ENCODE data around the gene ZFYVE1.

DNA sequence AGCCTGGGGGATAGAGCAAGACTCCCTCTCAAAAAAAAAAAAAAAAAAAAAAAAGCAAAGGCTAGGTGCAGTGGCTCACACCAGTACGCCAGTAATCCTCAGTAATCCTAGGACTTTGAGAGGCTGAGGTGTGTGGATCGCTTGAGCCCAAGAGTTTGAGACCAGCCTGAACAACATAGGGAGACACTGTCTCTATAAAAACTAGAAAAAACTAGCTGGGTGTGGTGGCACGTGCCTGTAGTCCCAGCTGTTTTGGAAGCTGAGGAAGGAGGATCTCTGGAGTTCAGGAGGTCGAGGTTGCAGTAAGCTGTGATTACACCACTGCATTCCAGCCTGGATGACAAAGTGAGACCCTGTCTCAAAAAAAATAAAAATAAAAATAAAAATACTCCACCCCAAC, 22.5 kb upstream of the ZFYVE1 start:
- TF ChIP-seq, protein P1, sequence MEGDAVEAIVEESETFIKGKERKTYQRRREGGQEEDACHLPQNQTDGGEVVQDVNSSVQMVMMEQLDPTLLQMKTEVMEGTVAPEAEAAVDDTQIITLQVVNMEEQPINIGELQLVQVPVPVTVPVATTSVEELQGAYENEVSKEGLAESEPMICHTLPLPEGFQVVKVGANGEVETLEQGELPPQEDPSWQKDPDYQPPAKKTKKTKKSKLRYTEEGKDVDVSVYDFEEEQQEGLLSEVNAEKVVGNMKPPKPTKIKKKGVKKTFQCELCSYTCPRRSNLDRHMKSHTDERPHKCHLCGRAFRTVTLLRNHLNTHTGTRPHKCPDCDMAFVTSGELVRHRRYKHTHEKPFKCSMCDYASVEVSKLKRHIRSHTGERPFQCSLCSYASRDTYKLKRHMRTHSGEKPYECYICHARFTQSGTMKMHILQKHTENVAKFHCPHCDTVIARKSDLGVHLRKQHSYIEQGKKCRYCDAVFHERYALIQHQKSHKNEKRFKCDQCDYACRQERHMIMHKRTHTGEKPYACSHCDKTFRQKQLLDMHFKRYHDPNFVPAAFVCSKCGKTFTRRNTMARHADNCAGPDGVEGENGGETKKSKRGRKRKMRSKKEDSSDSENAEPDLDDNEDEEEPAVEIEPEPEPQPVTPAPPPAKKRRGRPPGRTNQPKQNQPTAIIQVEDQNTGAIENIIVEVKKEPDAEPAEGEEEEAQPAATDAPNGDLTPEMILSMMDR (IDR thresholded peaks at IDR 0.05): no peak
- TF ChIP-seq RAD21 (conservative IDR thresholded peaks at IDR 0.05 in 1 of 2, IDR thresholded peaks at IDR 0.05 in 1 of 2) (no peak), RNF2 (IDR thresholded peaks at IDR 0.05; ENCODE audit: borderline replicate concordance, low read depth) (no peak), MYC (IDR thresholded peaks at IDR 0.05; ENCODE audit: borderline replicate concordance, low read length) (no peak), CHD4 (IDR thresholded peaks at IDR 0.05; ENCODE audit: borderline replicate concordance) (no peak), POLR2A (IDR thresholded peaks at IDR 0.05; ENCODE audit: low read length) (no peak), JUN (IDR thresholded peaks at IDR 0.05) (no peak)
- TF ChIP-seq, protein P2, sequence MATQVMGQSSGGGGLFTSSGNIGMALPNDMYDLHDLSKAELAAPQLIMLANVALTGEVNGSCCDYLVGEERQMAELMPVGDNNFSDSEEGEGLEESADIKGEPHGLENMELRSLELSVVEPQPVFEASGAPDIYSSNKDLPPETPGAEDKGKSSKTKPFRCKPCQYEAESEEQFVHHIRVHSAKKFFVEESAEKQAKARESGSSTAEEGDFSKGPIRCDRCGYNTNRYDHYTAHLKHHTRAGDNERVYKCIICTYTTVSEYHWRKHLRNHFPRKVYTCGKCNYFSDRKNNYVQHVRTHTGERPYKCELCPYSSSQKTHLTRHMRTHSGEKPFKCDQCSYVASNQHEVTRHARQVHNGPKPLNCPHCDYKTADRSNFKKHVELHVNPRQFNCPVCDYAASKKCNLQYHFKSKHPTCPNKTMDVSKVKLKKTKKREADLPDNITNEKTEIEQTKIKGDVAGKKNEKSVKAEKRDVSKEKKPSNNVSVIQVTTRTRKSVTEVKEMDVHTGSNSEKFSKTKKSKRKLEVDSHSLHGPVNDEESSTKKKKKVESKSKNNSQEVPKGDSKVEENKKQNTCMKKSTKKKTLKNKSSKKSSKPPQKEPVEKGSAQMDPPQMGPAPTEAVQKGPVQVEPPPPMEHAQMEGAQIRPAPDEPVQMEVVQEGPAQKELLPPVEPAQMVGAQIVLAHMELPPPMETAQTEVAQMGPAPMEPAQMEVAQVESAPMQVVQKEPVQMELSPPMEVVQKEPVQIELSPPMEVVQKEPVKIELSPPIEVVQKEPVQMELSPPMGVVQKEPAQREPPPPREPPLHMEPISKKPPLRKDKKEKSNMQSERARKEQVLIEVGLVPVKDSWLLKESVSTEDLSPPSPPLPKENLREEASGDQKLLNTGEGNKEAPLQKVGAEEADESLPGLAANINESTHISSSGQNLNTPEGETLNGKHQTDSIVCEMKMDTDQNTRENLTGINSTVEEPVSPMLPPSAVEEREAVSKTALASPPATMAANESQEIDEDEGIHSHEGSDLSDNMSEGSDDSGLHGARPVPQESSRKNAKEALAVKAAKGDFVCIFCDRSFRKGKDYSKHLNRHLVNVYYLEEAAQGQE (IDR thresholded peaks at IDR 0.05): no peak
- TF ChIP-seq, protein P3, sequence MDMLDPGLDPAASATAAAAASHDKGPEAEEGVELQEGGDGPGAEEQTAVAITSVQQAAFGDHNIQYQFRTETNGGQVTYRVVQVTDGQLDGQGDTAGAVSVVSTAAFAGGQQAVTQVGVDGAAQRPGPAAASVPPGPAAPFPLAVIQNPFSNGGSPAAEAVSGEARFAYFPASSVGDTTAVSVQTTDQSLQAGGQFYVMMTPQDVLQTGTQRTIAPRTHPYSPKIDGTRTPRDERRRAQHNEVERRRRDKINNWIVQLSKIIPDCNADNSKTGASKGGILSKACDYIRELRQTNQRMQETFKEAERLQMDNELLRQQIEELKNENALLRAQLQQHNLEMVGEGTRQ (IDR thresholded peaks at IDR 0.05): no peak

All from A549 (cell line).